Measurements from ENCODE around the gene CCDC74B. TPM values are rescaled to one million over a fixed set of nuclear protein-coding genes. Genes with fewer than 3 reads are reported as not detected.

CCDC74B gene
- total and polyA plus RNA-seq, 5 experiments from 2014 or later: 0.49 to 0.57 TPM; not detected in 3

Other genes with a start within 250 kb of the CCDC74B start
- not detected for gene RAB6C, start 165.4 kb downstream of the CCDC74B start, total RNA-seq
- not detected for gene RAB6C, start 165.4 kb downstream of the CCDC74B start, polyA plus RNA-seq
- not detected for gene POTEF, start 15.9 kb downstream of the CCDC74B start, total RNA-seq
- not detected for gene POTEF, start 15.9 kb downstream of the CCDC74B start, polyA plus RNA-seq
- gene SMPD4, start 36.5 kb upstream of the CCDC74B start, total RNA-seq: 10 to 100 TPM; 55.8 to 62.2 TPM
- gene SMPD4, start 36.5 kb upstream of the CCDC74B start, polyA plus RNA-seq: 10 to 100 TPM; 21.9 to 44.4 (median 35.4) TPM
- gene MZT2B, start 37.1 kb upstream of the CCDC74B start, total RNA-seq: 100 to 1,000 TPM; 208 to 217 TPM
- gene MZT2B, start 37.1 kb upstream of the CCDC74B start, polyA plus RNA-seq: 100 to 1,000 TPM; 171 to 189 (median 180) TPM
- not detected for gene TUBA3E, start 53.3 kb upstream of the CCDC74B start, total RNA-seq
- gene TUBA3E, start 53.3 kb upstream of the CCDC74B start, polyA plus RNA-seq: not detected
- gene IMP4, start 197.8 kb upstream of the CCDC74B start, total RNA-seq: 10 to 100 TPM; 94.0 to 99.6 TPM
- 10 to 100 TPM; 58.4 to 96.7 (median 84.9) TPM for gene IMP4, start 197.8 kb upstream of the CCDC74B start, polyA plus RNA-seq
- gene PTPN18, start 210.9 kb upstream of the CCDC74B start, total RNA-seq: 10 to 100 TPM; 40.5 to 42.8 TPM
- gene PTPN18, start 210.9 kb upstream of the CCDC74B start, polyA plus RNA-seq: 10 to 100 TPM; 33.7 to 47.5 (median 33.9) TPM